Parathyroid adenoma (tissue), 2 donors: ENCODE data around the gene KRT79.

ENCODE experiments used
- H2AFZ ChIP-seq: fragments of 300-600 bp; sonication (generic); one replicate; pipeline ENCODE4 v1.7.0; 2017; ENCODE audit warnings: antibody characterized with exemption, mild to moderate bottlenecking
- H3K27ac ChIP-seq: fragments of 300-600 bp; sonication (generic); one replicate; pipeline ENCODE4 v1.7.0; 2017
- H3K27me3 ChIP-seq: fragments of 300-600 bp; sonication (generic); one replicate; pipeline ENCODE4 v1.7.0; 2017; ENCODE audit warnings: low read length; ENCODE audit not compliant: control insufficient read depth, insufficient read depth
- H3K36me3 ChIP-seq: fragments of 300-600 bp; sonication (generic); one replicate; pipeline ENCODE4 v1.7.0; 2017; ENCODE audit warnings: low read length; ENCODE audit not compliant: control insufficient read depth, insufficient read depth
- H3K4me1 ChIP-seq: fragments of 300-600 bp; sonication (generic); one replicate; pipeline ENCODE4 v1.7.0; 2017; ENCODE audit warnings: control low read depth
- H3K4me2 ChIP-seq: fragments of 300-600 bp; sonication (generic); one replicate; pipeline ENCODE4 v1.7.0; 2017; ENCODE audit warnings: low read length
- H3K4me3 ChIP-seq: fragments of 300-600 bp; sonication (generic); one replicate; pipeline ENCODE4 v1.7.0; 2017; ENCODE audit warnings: low read depth, low read length
- H3K79me2 ChIP-seq: fragments of 300-600 bp; sonication (generic); one replicate; pipeline ENCODE4 v1.7.0; 2017; ENCODE audit warnings: control low read depth
- H3K9ac ChIP-seq: fragments of 300-600 bp; sonication (generic); one replicate; pipeline ENCODE4 v1.7.0; 2017; ENCODE audit warnings: mild to moderate bottlenecking
- H3K9me3 ChIP-seq: fragments of 300-600 bp; sonication (generic); one replicate; pipeline ENCODE4 v1.7.0; 2017; ENCODE audit warnings: low read length; ENCODE audit not compliant: control insufficient read depth
- TF ChIP-seq, protein P1 (sequence below): fragments of 300-600 bp; sonication (generic); IDR thresholded peaks from one replicate; pipeline ENCODE4 v1.7.0; 2017; ENCODE audit warnings: antibody characterized with exemption, mild to moderate bottlenecking
- donor health status: primary hyperparathyroidism.

KRT79 gene

GRCh38 chr12:52828156-52828555 is 6.0 kb downstream of the KRT79 start:
- Histone ChIP-seq H3K4me1 (no peaks in the 10 kb centered on the region), H3K27me3 (no peaks in the 10 kb centered on the region), H3K4me2 (no peak overlapping the region), H3K36me3 (no peaks in the 10 kb centered on the region), H3K27ac (no peak overlapping the region), H3K4me3 (no peak overlapping the region), H3K9me3 (no peaks in the 10 kb centered on the region), H3K9ac (no peak overlapping the region), H3K79me2 (no peaks in the 10 kb centered on the region), H2AFZ (no peak overlapping the region)
- TF ChIP-seq, protein P1, sequence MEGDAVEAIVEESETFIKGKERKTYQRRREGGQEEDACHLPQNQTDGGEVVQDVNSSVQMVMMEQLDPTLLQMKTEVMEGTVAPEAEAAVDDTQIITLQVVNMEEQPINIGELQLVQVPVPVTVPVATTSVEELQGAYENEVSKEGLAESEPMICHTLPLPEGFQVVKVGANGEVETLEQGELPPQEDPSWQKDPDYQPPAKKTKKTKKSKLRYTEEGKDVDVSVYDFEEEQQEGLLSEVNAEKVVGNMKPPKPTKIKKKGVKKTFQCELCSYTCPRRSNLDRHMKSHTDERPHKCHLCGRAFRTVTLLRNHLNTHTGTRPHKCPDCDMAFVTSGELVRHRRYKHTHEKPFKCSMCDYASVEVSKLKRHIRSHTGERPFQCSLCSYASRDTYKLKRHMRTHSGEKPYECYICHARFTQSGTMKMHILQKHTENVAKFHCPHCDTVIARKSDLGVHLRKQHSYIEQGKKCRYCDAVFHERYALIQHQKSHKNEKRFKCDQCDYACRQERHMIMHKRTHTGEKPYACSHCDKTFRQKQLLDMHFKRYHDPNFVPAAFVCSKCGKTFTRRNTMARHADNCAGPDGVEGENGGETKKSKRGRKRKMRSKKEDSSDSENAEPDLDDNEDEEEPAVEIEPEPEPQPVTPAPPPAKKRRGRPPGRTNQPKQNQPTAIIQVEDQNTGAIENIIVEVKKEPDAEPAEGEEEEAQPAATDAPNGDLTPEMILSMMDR: no peak

GRCh38 chr12:52827499-52828090 is 6.5 kb downstream of the KRT79 start:
- H3K4me3 ChIP-seq: no peak overlapping the region
- H3K27me3 ChIP-seq: no peaks in the 10 kb centered on the region
- no peaks in the 10 kb centered on the region for H3K9me3 ChIP-seq
- no peaks in the 10 kb centered on the region for H3K79me2 ChIP-seq
- H3K36me3 ChIP-seq: no peaks in the 10 kb centered on the region
- H3K4me1 ChIP-seq: no peaks in the 10 kb centered on the region
- TF ChIP-seq, protein P1: no peak
- H3K9ac ChIP-seq: no peak overlapping the region
- H3K4me2 ChIP-seq: no peak overlapping the region
- no peak overlapping the region for H2AFZ ChIP-seq
- H3K27ac ChIP-seq: no peak overlapping the region

DNA sequence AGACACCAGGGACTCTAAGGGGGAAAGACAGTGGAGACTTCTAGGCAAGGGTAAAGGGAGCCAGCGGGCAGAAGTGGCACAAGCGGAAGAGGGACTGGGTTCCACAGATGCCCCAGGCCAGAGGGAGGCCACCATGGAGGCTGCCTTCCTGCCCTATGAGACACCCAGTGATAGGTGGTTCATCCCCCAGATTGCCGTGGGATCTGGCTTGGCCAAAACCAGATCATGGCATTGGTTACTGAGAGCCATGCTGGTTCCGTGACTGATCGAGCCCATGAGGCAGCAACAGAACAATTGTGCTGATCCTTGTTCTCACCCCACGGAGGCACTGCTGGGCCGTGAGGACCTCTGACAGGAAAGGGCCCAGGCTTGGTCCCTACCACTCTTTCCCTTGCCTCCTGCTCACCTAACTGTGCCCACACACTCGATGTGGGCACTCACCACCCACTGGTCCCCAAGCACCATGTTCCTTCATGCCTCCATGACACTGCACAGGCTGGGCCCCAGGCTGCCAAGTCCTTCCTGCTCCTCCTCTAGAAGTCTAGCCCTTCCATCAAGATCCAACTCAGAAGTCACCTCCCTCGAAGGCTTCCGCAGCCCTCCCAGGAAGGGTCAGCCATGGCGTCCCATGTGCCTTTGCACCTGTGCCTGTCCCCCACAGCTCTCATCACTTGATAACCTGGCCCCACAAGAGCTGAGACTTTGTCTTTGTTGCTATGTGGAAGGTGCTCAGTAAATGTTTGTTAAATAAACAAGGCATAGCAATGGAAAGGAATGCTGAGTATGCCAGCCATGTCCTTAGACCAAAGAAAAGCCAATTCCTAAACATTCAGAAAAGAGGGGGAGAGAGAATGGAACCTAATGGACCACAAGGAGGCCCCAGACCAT is 7.3 kb downstream of the KRT79 start:
- H3K79me2 ChIP-seq: no peaks in the 10 kb centered on the region
- TF ChIP-seq, protein P1: no peak
- H3K4me1 ChIP-seq: peaks cover 3% of the 10 kb centered on the region
- H3K27me3 ChIP-seq: no peaks in the 10 kb centered on the region
- H3K9ac ChIP-seq: no peak overlapping the region
- no peak overlapping the region for H3K4me3 ChIP-seq
- no peak overlapping the region for H3K4me2 ChIP-seq
- no peaks in the 10 kb centered on the region for H3K36me3 ChIP-seq
- no peak overlapping the region for H2AFZ ChIP-seq
- no peaks in the 10 kb centered on the region for H3K9me3 ChIP-seq
- no peak overlapping the region for H3K27ac ChIP-seq

GRCh38 chr12:52825961-52826360 is 8.2 kb downstream of the KRT79 start:
- H3K9ac ChIP-seq: no peak overlapping the region
- peaks cover 3% of the 10 kb centered on the region for H3K4me1 ChIP-seq
- no peak overlapping the region for H2AFZ ChIP-seq
- H3K79me2 ChIP-seq: no peaks in the 10 kb centered on the region
- TF ChIP-seq, protein P1: no peak
- H3K4me3 ChIP-seq: no peak overlapping the region
- H3K27me3 ChIP-seq: no peaks in the 10 kb centered on the region
- no peaks in the 10 kb centered on the region for H3K9me3 ChIP-seq
- H3K27ac ChIP-seq: no peak overlapping the region
- H3K4me2 ChIP-seq: no peak overlapping the region
- H3K36me3 ChIP-seq: no peaks in the 10 kb centered on the region
